ENCODE data around the gene PAK5. TPM values are rescaled to one million over a fixed set of nuclear protein-coding genes. Genes with fewer than 3 reads are reported as not detected.

The PAK5 gene
- total and polyA plus RNA-seq, 2 experiments from 2014 or later: not detected

DNA sequence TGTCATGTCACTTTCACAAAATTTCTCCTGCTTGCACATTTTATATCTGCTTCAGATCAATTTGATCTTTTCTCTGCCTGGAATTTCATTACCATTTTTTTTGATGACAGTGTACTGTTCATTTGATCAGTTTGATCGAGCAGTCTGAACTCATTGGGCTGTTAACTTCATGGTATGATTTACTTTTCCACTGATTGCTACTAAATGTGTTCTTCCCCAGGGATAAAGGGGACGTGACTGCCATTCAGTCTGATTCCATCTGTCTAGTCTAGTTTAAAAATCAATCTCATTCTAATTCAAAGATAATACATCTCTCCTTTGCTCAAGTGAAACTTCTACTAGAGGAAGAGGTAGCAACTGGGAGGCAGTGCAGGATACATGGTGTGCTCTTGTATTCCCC lies 303.4 kb downstream of the PAK5 start:
- in situ Hi-C loops (cut with MboI): no loop called here
- H3K9ac ChIP-seq: no peak overlapping the region
- no peak overlapping the region for H2AFZ ChIP-seq
- H4K20me1 ChIP-seq (ENCODE audit: insufficient read depth): no peaks in the 10 kb centered on the region
- DNase-seq: no peak
- H3K9me3 ChIP-seq (ENCODE audit: low read depth): no peaks in the 10 kb centered on the region
- no peaks in the 10 kb centered on the region for H3K4me1 ChIP-seq (ENCODE audit: insufficient read depth)
- no peak overlapping the region for H3K4me3 ChIP-seq
- 2 to 7% methylated on average over 2 of the region's 2 CpGs for WGBS, 2 experiments (ENCODE audit: low coverage in 1 of 2, low lambda C conversion rate in 2 of 2, missing lambda C conversion rate in 2 of 2)
- TF ChIP-seq EZH2phosphoT487 (IDR thresholded peaks at IDR 0.05; ENCODE audit: insufficient read depth, low read depth): no peak
- no peak for TF ChIP-seq EZH2 (IDR thresholded peaks at IDR 0.05; ENCODE audit: insufficient read depth, poor library complexity, severe bottlenecking)
- no peaks in the 10 kb centered on the region for H3K79me2 ChIP-seq (ENCODE audit: insufficient read depth)
- no peaks in the 10 kb centered on the region for H3K9me2 ChIP-seq (ENCODE audit: insufficient read depth)
- H3K27me3 ChIP-seq (replicated peaks; ENCODE audit: insufficient read depth): peaks cover 9% of the 10 kb centered on the region; the same call in 1 of the 2 replicates
- H3F3A ChIP-seq (ENCODE audit: insufficient read depth): no peaks in the 10 kb centered on the region
- H3K36me3 ChIP-seq (ENCODE audit: low read depth): no peaks in the 10 kb centered on the region
- H3K27ac ChIP-seq: no peak overlapping the region
- no peak overlapping the region for H3K4me2 ChIP-seq (ENCODE audit: unreplicated experiment)

DNA sequence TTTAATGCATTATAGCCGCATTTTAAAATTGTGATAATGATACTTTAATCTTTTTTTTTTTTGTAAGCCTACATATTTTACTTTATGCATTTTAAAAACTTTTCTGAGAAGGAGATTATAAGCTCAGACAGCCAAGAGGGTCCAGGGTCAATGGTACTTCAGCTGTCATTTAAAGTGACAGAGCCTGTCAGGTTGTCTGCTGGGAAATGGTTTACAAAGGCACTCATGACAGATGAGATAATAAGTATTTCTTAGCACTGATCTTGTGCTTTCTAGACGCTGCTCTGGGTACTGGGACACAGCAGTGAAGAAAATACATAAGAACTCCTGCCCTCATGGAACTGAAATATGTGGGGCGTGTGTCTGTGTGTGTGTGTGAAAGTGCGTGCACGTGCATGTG lies 304.9 kb downstream of the PAK5 start:
- Histone ChIP-seq H2AFZ (no peak overlapping the region), H3K27ac (no peak overlapping the region), H3F3A (ENCODE audit: insufficient read depth) (no peaks in the 10 kb centered on the region), H3K4me3 (no peak overlapping the region), H3K9ac (no peak overlapping the region), H3K9me3 (ENCODE audit: low read depth) (no peaks in the 10 kb centered on the region), H3K4me2 (ENCODE audit: unreplicated experiment) (no peak overlapping the region), H3K36me3 (ENCODE audit: low read depth) (no peaks in the 10 kb centered on the region), H3K27me3 (replicated peaks; ENCODE audit: insufficient read depth) (peaks cover 11% of the 10 kb centered on the region; the same call in 1 of the 2 replicates), H3K9me2 (ENCODE audit: insufficient read depth) (no peaks in the 10 kb centered on the region), H4K20me1 (ENCODE audit: insufficient read depth) (no peaks in the 10 kb centered on the region), H3K4me1 (ENCODE audit: insufficient read depth) (no peaks in the 10 kb centered on the region), H3K79me2 (ENCODE audit: insufficient read depth) (no peaks in the 10 kb centered on the region)
- in situ Hi-C loops (cut with MboI): no loop called here
- WGBS, 2 experiments (ENCODE audit: low coverage in 1 of 2, low lambda C conversion rate in 2 of 2, missing lambda C conversion rate in 2 of 2): 46 to 58% methylated on average over 5 of the region's 5 CpGs
- no peak for DNase-seq
- no peak for TF ChIP-seq EZH2 (IDR thresholded peaks at IDR 0.05; ENCODE audit: insufficient read depth, poor library complexity, severe bottlenecking)
- TF ChIP-seq EZH2phosphoT487 (IDR thresholded peaks at IDR 0.05; ENCODE audit: insufficient read depth, low read depth): no peak

DNA sequence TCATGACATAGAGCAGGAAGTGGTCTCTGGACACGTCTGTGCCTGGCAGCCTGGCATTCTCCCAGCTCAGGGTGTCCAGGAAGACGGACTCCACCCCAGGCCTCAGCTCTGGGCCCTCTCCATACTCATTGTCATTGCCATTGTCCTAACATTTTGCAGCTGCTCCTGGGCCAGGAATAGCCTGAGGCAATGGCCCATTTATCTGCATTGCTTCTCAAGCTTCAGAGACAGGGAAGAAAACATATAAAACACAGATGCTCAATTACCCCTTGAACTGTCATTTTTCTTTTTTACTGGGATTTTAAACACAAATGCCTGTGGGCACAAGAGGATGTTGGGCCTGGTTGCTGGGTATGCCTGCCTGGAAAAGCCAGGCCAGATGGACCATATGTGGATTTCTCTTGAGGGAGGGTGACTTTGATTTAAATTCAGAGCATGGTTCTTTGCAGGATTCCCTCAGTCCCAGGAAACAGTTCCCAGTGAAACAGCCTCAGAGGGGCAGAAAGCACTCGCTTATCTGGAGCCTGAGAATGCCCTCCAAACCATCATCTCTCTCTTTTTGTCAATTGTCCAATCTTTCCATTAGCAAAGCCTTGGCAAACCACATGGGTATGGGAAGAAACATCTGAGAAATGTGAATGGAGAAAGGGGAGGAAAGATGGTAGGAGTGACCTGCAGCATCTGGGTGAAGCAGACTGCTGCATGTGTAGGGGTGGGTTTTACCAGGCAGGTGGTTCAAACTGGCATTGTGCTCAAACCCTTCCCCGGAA lies 306.6 kb downstream of the PAK5 start:
- H3K36me3 ChIP-seq (ENCODE audit: low read depth): no peaks in the 10 kb centered on the region
- no peak for DNase-seq

DNA sequence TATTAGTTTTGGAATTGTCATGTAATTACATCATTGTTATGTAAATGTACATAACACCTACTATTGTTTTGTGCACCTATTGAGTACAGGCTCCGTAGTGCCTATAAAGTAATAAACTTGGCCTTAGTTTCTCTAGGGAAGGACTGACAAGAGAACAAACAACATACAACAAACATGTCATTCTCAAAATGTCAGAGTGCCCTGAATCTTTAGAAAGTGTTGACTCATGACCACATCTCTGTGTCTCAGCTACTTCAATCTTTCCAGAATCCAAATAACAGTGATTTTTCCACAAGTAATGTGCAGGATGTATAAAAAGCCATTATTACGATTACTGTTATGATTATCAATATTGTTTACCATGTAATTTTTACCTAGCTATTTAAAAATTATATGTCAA lies 307.3 kb downstream of the PAK5 start:
- in situ Hi-C loops (cut with MboI): no loop called here
- H3K9ac ChIP-seq: no peak overlapping the region
- H3K4me2 ChIP-seq (ENCODE audit: unreplicated experiment): no peak overlapping the region
- DNase-seq: no peak
- no peaks in the 10 kb centered on the region for H3K79me2 ChIP-seq (ENCODE audit: insufficient read depth)
- no peaks in the 10 kb centered on the region for H3K4me1 ChIP-seq (ENCODE audit: insufficient read depth)
- no peaks in the 10 kb centered on the region for H3K36me3 ChIP-seq (ENCODE audit: low read depth)
- H3K9me3 ChIP-seq (ENCODE audit: low read depth): no peaks in the 10 kb centered on the region
- no peaks in the 10 kb centered on the region for H3K9me2 ChIP-seq (ENCODE audit: insufficient read depth)
- H3K4me3 ChIP-seq: no peak overlapping the region
- H4K20me1 ChIP-seq (ENCODE audit: insufficient read depth): no peaks in the 10 kb centered on the region
- 0 out of 2 replicates have a peak, but pooled peaks cover 7% of the 10 kb centered on the region for H3K27me3 ChIP-seq (replicated peaks; ENCODE audit: insufficient read depth)
- no peaks in the 10 kb centered on the region for H3F3A ChIP-seq (ENCODE audit: insufficient read depth)
- WGBS, 2 experiments (ENCODE audit: low coverage in 1 of 2, low lambda C conversion rate in 2 of 2, missing lambda C conversion rate in 2 of 2): 43 to 54% methylated on average over 2 of the region's 2 CpGs
- TF ChIP-seq EZH2 (IDR thresholded peaks at IDR 0.05; ENCODE audit: insufficient read depth, poor library complexity, severe bottlenecking) (no peak), EZH2phosphoT487 (IDR thresholded peaks at IDR 0.05; ENCODE audit: insufficient read depth, low read depth) (no peak)
- H2AFZ ChIP-seq: no peak overlapping the region
- H3K27ac ChIP-seq: no peak overlapping the region

More for the DNA sequence above, 306.6 kb downstream of the PAK5 start:
- Histone ChIP-seq H3K79me2 (ENCODE audit: insufficient read depth) (no peaks in the 10 kb centered on the region), H3K4me3 (no peak overlapping the region), H3K4me2 (ENCODE audit: unreplicated experiment) (no peak overlapping the region), H3K4me1 (ENCODE audit: insufficient read depth) (no peaks in the 10 kb centered on the region), H3K9me2 (ENCODE audit: insufficient read depth) (no peaks in the 10 kb centered on the region), H3F3A (ENCODE audit: insufficient read depth) (no peaks in the 10 kb centered on the region), H4K20me1 (ENCODE audit: insufficient read depth) (no peaks in the 10 kb centered on the region), H2AFZ (no peak overlapping the region), H3K27me3 (replicated peaks; ENCODE audit: insufficient read depth) (0 out of 2 replicates have a peak, but pooled peaks cover 4% of the 10 kb centered on the region), H3K9me3 (ENCODE audit: low read depth) (no peaks in the 10 kb centered on the region), H3K27ac (no peak overlapping the region), H3K9ac (no peak overlapping the region)
- TF ChIP-seq EZH2 (IDR thresholded peaks at IDR 0.05; ENCODE audit: insufficient read depth, poor library complexity, severe bottlenecking): no peak
- TF ChIP-seq EZH2phosphoT487 (IDR thresholded peaks at IDR 0.05; ENCODE audit: insufficient read depth, low read depth): no peak
- in situ Hi-C loops (cut with MboI): no loop called here
- 24 to 30% methylated on average over 4 of the region's 4 CpGs for WGBS, 2 experiments (ENCODE audit: low coverage in 1 of 2, low lambda C conversion rate in 2 of 2, missing lambda C conversion rate in 2 of 2)

Measured in GM23248 (cell line).